Hippocampal formation (tissue), 2 donors: ENCODE measurements around the gene TBX10.
"Not testable (repeated sequence)": the region's sequence is repeated elsewhere in the genome, so short reads cannot be mapped to it uniquely, and the experiment has no call there.

Source experiments
- DNase-seq, 2 donors: peaks; one replicate each; lab custom pipeline; 2025; lab: John Stamatoyannopoulos, UW

The TBX10 gene

DNA sequence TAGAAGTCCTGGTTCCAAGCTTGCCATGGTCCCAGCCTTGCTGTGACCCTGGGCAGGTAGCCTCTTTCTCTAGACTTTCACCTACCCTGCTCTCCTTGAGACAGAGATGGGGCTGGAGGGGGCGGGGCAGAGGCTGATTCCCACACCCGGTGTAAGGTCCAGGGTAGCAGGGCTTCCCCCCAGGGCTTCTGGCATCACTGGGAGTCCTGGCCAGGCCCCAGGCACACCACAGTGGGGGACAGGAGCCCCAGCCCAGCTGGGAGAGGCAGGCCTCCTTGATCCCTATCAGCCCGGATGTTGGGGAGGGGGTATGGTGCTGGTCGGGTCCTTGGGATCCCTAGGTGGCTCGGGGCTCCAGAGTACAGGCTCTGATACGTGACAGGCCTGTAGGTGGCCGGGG lies 8.2 kb downstream of the TBX10 start:
- no peak for DNase-seq

DNA sequence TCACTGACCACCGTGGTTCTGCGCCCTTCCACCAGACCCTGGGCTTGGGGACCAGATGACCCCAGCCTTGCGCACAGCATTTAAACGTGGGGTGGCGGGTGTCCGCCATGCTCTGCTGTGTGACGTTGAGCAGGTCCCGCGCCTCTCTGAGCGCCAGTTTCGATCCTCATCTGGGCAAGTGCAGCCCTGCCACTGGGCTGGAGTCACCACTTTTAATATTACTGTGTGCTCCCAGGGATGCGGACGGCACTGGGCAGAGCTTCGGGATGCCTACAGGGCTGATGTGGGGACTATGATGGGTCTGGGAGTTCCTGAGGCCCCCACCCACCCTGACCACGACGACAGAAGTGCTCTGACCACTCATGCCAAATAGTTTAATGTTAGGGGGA lies 8.6 kb downstream of the TBX10 start:
- no peak for DNase-seq

DNA sequence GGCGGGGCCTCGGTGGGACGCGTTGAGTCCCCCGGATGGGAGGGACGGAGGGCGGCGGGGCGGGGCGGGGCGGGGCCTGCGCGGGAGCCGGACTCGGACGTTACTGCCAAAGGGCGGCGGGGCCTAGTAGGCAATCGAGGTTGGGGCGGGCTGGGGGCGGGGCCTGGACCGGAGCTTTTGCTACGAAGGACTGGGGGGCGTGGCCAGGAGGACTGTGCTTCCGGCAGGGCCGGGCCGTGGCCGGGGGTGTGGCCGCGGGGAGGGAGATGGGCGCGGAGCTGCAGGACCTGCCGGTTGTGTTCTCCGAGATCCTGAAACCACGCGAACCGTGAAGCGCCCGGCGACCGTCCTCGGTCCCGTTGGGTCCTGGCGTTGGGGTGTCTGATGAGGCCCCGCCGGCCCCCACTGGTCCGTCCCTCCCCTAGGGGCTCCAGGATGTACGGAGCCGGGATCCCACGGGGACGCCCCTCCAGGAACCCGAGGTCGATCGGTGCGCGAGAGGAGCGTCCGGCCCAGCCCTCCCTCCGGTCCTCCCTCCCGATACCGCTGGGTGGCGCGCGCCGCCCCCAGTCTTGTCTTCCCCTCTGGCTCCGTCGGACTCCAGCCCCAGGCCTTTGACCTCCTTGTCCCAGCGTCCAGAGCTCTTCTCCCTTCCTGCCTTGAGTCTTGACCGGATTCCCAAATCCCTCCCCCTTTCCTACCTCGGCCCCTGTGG lies 9.2 kb downstream of the TBX10 start:
- DNase-seq, result peak; percentile 96 to 99

DNA sequence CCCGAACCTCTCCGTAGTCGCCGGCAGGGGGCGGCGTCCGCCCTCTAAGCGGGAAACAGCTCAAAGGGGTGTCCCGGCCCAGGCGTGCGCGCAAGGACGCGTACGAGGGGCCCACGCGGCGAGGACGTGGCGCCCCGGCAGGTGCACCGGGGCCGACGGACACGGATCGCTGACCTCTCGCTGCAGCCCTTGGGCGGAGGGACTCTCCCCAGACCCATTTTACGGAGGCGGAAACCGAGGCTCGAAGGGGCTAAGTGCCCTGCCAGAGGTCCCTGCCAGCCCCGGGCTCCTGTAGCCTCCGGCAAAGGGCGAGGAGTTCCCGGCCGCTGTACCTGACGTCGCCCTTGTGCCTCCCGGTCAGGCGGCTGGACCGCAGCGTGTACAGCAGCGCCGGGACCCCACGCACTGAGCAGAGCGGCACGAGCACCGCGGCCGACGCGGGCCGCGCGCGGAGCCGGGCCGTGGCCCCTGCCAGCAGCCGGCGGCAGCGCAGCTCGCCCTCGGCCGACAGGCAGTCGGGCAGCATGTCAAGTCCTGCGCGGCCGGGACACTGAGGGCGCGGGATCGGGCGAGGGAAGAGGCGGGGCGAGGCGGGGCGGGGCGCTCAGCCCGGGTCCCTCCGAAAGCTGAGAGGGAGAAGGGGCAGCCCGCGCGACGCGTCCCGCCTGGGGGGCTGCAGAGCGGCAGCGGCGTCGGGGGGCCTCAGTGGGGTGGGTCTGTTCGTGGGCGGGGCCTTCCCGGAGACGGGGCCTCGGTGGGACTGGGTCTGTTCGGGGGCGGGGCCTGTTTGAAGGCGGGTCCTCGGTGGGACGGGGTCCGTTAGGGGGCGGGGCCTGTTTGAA lies 10.0 kb downstream of the TBX10 start, which contains the start of gene NUDT8:
NUDT8 (minus strand) TSS at position 552 of the 842 bp plus-strand sequence; CDS start at position 526, 26 bp downstream.
- peak; percentile 37 to 92 for DNase-seq

DNA sequence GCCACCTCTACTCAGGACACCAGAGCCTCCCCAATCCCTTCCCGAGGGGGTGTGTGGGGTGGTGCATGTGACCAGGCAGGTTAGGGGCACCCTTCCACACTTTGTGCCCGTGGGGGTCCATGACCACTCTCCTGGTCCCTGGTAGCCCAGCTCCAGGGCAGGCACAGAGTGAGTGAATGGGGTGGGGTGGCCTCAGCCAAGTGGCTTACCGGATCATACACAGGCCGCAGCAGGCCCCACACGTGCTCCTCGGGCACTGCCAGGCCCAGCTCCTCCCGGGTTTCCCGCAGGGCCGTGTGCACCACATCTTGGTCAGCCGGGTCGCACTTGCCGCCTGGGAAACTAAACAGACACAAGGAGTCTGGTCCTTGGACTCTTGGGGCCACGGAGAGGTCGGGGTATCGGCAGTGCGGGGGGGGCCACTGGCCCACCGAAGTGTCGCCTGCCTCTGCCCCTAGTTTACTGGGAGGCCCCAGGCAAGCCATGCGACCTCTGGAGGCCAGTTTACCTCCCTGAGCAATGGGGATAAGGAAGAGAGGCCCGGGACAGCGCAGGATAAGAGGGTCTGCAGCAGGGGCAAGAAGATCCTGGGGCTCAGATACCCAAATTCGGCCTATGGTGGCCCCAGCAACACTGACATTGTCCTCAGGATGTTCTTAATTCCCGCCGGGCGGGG lies 10.7 kb downstream of the TBX10 start:
- no peak for DNase-seq

DNA sequence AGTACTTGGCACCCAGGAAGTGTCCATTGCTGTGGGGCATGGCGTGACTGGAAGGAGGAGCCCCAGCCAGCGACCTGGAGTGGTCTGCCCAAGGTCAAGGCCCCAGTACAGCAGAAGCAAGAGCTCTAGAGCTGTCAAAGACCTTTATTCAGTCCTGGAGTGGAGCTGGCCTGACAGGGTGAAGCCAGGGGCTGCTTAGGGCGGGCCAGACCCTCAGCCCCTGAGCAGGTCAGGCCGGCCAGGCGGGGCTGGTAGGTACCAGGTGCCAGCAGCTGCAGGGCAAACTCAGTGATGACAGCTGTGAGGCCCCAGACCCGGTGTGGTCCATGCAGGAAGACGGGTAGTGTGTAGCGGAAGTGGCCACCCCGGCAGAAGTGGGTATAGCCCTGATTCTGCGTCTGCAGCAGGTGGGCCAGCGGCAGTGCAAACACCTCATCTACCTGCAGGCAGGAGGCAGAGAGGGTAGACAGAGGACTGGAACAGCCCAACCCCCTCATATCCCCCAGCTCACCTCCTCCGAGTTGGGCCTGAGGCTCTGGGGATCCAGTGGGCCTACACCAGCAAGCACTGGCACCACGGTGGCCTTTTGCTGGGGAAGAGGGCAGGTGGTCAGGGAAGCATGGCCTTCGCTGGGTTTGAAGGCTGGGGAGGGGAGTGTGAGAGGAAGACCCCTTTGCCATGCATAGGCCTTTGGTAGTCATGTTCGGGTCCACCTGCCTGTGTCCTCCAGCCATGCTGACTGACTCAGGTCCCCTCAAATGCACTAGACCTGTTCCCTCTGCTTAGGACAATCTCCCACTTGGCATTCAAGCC lies 11.5 kb downstream of the TBX10 start:
- DNase-seq, result no peak

DNA sequence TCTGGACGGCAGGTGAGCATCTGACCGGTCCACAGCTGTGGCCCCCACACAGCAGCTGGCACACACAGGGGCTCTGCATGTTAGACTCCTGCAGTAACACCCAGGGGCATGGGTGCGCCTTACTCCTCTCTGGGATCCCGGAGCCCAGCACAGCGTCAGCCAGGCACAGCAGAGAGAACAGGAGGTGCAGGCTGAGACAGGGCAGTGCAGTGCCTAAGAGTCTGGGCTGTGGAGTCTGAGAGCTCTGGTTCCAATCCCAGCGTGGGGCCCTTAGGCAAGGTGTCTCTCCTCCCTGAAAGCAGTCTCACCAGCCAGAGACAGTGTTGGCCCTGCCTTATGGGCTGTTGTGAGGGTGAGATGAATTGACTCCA lies 12.1 kb downstream of the TBX10 start:
- DNase-seq, result no peak

DNA sequence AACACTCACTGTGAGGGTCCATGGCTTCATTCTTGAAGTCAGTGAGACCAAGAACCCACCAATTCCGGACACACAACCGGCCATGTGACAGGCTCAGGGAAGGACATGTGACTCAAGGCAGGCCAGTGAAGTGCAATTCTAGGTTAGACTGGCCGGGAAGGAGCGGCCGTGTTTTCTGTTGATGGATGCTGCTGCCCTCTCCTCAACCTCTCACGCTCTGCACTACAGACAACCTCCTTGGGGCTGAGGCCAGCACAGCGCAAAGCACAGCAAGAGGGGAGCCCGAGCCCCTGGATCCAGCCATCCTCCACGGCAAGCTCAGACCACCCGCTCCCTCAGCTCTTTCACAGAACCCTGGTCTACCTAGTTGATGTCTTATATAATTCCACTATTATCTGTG lies 12.6 kb downstream of the TBX10 start:
- DNase-seq, result no peak

DNA sequence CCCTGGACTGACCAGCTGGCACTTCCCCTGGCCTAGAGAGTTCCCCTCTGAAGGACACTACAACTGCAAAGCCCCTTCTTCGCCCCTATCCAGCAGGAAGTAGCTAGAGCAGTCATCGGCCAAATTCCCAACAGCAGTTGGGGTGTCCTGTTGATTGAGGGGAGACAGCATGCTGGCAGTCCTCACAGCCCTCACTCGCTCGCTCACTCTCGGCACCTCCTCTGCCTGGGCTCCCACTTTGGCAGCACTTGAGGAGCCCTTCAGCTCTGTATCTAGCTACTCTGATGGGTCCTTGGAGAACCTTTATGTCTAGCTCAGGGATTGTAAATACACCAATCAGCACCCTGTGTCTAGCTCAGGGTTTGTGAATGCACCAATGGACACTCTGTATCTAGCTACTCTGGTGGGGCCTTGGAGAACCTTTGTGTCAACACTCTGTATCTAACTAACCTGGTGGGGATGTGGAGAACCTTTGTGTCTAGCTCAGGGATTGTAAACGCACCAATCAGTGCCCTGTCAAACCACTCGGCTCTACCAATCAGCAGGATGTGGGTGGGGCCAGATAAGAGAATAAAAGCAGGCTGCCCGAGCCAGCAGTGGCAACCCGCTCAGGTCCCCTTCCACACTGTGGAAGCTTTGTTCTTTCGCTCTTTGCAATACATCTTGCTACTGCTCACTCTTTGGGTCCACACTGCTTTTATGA lies 13.3 kb downstream of the TBX10 start:
- not testable (repeated sequence) for DNase-seq

DNA sequence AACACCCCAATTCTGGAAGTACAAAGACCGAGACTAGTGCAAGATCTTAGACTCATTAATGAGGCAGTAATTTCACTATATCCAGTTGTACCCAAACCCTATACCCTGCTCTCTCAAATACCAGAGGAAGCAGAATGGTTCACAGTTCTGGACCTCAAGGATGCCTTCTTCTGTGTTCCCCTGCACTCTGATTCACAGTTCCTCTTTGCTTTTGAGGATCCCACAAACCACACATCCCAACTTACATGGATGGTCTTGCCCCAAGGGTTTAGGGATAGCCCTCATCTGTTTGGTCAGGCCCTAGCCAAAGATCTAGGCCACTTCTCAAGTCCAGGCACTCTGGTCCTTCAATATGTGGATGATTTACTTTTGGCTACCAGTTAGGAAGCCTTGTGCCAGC lies 15.8 kb downstream of the TBX10 start:
- DNase-seq, result not testable (repeated sequence)

DNA sequence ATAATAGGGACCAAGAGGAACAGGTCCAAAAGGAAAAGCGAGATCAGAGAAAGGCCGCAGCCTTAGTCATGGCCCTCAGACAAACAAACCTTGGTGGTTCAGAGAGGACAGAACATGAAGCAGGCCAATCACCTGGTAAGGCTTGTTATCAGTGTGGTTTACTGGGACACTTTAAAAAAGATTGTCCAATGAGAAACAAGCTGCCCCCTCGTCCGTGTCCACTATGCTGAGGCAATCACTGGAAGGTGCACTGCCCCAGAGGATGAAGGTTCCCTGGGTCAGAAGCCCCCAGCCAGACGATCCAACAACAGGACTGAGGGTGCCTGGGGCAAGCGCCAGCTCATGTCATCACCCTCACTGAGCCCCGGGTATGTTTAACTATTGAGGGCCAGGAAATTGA lies 16.7 kb downstream of the TBX10 start:
- not testable (repeated sequence) for DNase-seq

DNA sequence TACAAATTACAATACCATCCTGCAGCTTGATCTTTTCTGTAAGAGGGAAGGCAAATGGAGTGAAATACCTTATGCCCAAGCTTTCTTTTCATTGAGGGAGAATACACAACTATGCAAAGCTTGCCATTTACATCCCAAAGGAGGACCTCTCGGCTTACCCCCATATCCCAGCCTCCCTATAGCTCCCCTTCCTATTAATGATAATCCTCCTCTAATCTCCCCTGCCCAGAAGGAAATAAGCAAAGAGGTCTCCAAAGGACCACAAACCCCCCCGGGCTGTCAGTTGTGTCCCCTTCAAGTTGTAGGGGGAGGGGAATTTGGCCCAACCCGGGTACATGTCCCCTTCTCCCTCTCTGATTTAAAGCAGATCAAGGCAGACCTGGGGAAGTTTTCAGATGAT lies 17.6 kb downstream of the TBX10 start:
- not testable (repeated sequence) for DNase-seq

DNA sequence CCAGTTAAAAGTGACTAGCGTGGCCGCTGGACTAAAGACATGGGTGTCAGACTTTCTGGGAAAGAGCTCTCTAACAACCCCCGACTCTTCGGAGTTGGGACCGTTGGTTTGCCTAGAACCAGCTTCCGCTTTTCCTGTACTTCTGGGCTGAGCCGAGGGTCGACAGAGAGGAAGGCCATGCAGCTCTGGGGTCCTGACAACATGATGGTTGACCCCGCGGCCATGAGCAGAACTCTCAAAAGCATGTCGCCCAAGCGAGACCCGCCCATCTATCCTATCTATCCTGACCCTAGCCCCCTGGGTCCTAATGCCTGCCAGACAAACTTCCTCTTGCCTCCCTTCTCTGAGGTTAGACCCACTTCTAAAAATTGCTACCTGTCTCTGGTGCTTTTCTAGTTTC lies 18.9 kb downstream of the TBX10 start:
- not testable (repeated sequence) for DNase-seq

DNA sequence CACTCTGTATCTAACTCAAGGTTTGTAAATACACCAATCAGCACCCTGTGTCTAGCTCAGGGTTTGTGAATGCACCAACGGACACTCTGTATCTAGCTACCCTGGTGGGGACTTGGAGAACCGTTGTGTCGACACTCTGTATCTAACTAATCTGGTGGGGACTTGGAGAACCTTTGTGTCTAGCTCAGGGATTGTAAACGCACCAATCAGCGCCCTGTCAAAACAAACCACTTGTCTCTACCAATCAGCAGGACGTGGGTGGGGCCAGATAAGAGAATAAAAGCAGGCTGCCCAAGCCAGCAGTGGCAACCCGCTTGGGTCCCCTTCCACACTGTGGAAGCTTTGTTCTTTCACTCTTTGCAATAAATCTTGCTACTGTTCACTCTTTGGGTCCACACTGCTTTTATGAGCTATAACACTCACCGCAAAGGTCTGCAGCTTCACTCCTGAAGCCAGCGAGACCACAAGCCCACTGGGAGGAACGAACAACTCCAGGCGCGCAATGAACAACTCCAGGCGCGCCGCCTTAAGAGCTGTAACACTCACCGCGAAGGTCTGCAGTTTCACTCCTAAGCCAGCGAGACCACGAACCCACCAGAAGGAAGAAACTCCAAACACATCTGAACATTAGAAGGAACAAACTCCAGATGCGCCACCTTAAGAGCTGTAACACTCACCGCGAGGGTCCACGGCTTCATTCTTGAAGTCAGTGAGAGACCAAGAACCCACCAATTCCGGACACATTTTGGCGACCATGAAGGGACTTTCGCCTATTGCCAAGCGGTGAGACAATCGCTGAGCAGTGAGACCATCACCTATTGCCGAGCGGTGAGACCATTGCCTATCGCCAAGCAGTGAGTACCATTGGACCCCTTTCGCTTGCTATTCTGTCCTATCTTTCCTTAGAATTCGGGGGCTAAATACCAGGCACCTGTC lies 19.6 kb downstream of the TBX10 start:
- not testable (repeated sequence) for DNase-seq

DNA sequence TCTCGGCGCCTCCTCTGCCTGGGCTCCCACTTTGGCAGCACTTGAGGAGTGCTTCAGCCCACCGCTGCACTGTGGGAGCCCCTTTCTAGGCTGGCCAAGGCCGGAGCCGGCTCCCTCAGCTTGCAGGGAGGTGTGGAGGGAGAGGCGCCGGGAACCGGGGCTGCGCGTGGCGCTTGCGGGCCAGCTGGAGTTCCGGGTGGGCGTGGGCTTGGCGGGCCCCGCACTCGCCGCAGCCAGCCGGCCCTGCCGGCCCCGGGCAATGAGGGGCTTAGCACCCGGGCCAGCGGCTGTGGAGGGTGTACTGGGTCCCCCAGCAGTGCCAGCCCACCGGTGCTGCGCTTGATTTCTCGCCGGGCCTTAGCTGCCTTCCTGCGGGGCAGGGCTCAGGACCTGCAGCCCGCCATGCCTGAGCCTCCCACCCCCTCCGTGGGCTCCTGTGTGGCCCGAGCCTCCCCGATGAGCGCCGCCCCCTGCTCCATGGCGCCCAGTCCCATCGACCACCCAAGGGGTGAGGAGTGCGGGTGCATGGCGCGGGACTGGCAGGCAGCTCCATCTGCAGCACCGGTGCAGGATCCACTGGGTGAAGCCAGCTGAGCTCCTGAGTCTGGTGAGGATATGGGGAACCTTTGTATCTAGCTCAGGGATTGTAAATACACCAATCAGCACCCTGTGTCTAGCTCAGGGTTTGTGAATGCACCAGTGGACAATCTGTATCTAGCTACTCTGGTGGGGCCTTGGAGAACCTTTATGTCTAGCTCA lies 20.5 kb downstream of the TBX10 start:
- DNase-seq, result not testable (repeated sequence)

DNA sequence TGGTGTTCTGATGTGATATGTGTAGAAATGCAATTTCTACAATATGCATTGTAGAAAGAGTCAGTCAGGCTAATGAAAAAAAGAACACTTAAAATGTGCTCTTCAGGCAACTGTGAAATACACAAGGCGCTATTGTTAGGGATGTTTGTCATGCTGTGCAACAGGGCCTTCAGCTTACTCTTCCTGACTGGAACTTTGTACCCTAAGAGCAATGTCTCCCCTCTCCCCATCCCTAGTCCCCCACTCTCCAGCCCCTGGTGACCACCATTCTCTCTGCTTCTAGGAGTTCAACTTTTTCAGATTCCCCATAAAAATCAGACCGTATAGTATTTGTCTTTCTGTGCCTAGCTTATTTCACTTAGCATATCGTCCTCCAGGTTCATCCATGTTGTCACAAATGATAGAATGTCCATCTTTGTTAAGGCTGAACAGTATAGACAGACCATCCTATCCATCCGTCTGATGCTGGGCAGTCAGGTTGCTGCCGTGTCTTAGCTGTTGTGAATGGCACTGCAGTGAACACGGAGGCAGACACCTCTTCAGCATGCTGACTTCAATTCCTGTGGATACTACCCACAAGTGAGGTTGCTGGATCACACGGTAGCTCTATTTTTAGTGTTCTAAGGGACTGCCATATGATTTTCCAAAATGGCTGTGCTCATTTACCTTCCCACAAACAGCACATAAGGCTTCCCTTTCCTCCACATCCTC lies 22.2 kb downstream of the TBX10 start:
- no peak for DNase-seq

DNA sequence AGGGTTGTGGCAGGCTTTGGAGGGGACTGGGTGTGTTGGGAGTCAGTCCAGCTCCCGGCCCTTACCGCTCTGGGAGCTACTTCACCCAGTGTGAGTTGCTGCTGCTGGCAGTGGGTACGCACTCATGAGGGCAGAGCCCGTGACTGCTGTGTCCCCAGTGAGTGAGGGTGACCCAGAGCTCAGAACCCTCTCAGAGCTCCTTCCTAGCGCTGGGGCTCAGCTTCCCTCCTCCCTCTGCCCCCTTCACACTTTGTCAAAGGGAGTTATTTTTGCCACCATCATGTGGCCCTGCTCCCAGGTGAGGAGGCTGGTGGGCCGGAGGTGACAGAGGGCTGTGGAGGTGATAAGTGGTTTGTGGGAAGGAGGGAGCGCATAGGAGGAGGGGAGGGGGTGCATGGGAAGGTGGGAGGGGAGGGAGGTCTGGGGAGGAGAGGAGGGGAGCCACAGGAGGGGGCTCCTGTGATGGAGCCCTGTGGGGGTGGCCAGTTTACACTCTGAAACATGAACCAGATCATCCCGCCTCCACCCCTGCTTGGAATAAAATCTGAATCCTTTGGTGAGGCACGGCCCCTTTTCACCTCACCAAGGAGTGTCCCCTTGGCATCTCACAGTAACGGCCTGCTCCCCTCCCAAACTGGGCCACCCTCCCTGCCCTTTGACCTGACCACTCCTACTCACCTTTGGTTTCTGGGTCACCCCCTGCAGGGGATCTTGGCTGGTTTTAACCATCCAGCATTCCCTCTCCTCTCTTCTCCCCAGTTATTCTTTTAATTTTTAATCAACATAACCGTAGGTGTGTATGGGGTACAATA lies 22.9 kb downstream of the TBX10 start:
- DNase-seq, result no peak
